K562 (cell line): ENCODE data around the gene FKBP2. TPM values are rescaled to one million over a fixed set of nuclear protein-coding genes. Genes with fewer than 3 reads are reported as not detected.

Experiments
- CREB1 ChIP-seq, 2 experiments: sonication (generic) in 1 of 2; formaldehyde crosslinking in 1 of 2; IDR thresholded peaks; 2 replicates each; pipeline versions ENCODE4 v1.6.1 to v1.8.0; 2012 to 2022; ENCODE audit warnings: inconsistent platforms in 1 of 2, mild to moderate bottlenecking in 1 of 2, missing genetic modification reagents in 1 of 2, moderate library complexity in 1 of 2
- MTA3 ChIP-seq: fragments of 450-650 bp; formaldehyde crosslinking; IDR thresholded peaks from 2 replicates; pipeline ENCODE4 v1.6.1; 2017; ENCODE audit warnings: mild to moderate bottlenecking, borderline replicate concordance
- POLR2A ChIP-seq: fragments of 450-650 bp; conservative IDR thresholded peaks from 2 replicates; pipeline ENCODE4 v1.6.1; 2016
- RAD21 ChIP-seq, 2 experiments: fragments of 250-450 bp in 1 of 2; fragments of 450-650 bp in 1 of 2; sonication (Bioruptor Pico) in 1 of 2; formaldehyde crosslinking in 1 of 2; IDR thresholded peaks in 1 of 2; conservative IDR thresholded peaks in 1 of 2; 2 replicates each; pipeline versions ENCODE4 v1.4.0 to v1.8.0; 2020 to 2022; ENCODE audit warnings: mild to moderate bottlenecking in 2 of 2, moderate library complexity in 1 of 2
- SMAD1 ChIP-seq: fragments of 150-350 bp; IDR thresholded peaks from 2 replicates; pipeline ENCODE4 v1.6.1; 2014; ENCODE audit warnings: low read length, low read depth; ENCODE audit not compliant: partially characterized antibody
- SPI1 ChIP-seq: IDR thresholded peaks from 2 replicates; pipeline ENCODE4 v1.6.1; 2011; ENCODE audit warnings: low read depth, low read length, control low read depth, borderline replicate concordance
- SRF ChIP-seq, 2 experiments: fragments of 250-450, 450-650 bp in 1 of 2; sonication (Bioruptor Pico) in 1 of 2; sonication (generic) in 1 of 2; formaldehyde crosslinking; IDR thresholded peaks; 2 replicates each; pipeline versions ENCODE4 v1.5.0 to v1.5.1; 2020 to 2022; ENCODE audit warnings: mild to moderate bottlenecking in 1 of 2, missing genetic modification reagents in 1 of 2
- SUPT5H ChIP-seq: fragments of 450-650 bp; IDR thresholded peaks from 2 replicates; pipeline ENCODE4 v1.6.1; 2016
- ZBTB17 ChIP-seq: fragments of 450-650 bp; formaldehyde crosslinking; IDR thresholded peaks from 2 replicates; pipeline ENCODE4 v1.4.0; 2020; ENCODE audit warnings: mild to moderate bottlenecking
- ZNF263 ChIP-seq: sonication (generic); formaldehyde crosslinking; IDR thresholded peaks from 2 replicates; pipeline ENCODE4 v1.8.0; 2022; ENCODE audit warnings: mild to moderate bottlenecking, missing genetic modification reagents, borderline replicate concordance
- polyA plus RNA-seq, 8 experiments: library from polyadenylated mRNA; depleted of rRNA in 4 of 8; stranded (reverse) in 5 of 8; unstranded in 3 of 8; fragments of >200 nt; fragmentation: Nextera tagmentation in 2 of 8; fragmentation: Illumina TruSeq in 1 of 8; extraction: Ambion mirVana in 2 of 8; extraction: Trizol in 1 of 8; gene quantifications; 2 replicates each; pipeline versions ENCODE4 v1.2.1 to v1.2.3, GENCODE V29; 2011 to 2014; ENCODE audit warnings: inconsistent platforms in 1 of 8, missing spikeins in 1 of 8
- total RNA-seq, 7 experiments: library from RNA; depleted of rRNA in 6 of 7; stranded (reverse); fragments of >200 nt in 6 of 7; fragmentation: Illumina TruSeq in 2 of 7; extraction: Trizol in 2 of 7; gene quantifications; 2 replicates each; pipeline versions ENCODE4 v1.2.1 to v1.2.3, GENCODE V29; 2011 to 2021; ENCODE audit warnings: low replicate concordance in 1 of 7
- TF ChIP-seq, protein P1 (sequence below): fragments of 450-650 bp; IDR thresholded peaks from 2 replicates; pipeline ENCODE4 v1.6.1; 2016; ENCODE audit warnings: borderline replicate concordance
- TF ChIP-seq, protein P2 (sequence below): IDR thresholded peaks from 2 replicates; pipeline ENCODE4 v1.6.1; 2016; ENCODE audit warnings: missing genetic modification characterization, missing compliant biosample characterization
- TF ChIP-seq, protein P3 (sequence below), 2 experiments: IDR thresholded peaks; 2 replicates each; pipeline ENCODE4 v1.6.1; 2012; ENCODE audit warnings: improper control_type of control experiment in 2 of 2, low read depth in 2 of 2, low read length in 2 of 2, borderline replicate concordance in 1 of 2
- TF ChIP-seq, protein P4 (sequence below), 2 experiments: fragments of 450-650 bp; conservative IDR thresholded peaks; 2 replicates each; pipeline ENCODE4 v1.6.1; 2017; ENCODE audit warnings: mild to moderate bottlenecking in 2 of 2, moderate library complexity in 2 of 2

Gene FKBP2
- total and polyA plus RNA-seq, 9 of the 15 experiments (the other 6 are each of a cell fraction or from before 2014, with no cell fraction given) = 3.5 to 151 (median 58.1) TPM

DNA sequence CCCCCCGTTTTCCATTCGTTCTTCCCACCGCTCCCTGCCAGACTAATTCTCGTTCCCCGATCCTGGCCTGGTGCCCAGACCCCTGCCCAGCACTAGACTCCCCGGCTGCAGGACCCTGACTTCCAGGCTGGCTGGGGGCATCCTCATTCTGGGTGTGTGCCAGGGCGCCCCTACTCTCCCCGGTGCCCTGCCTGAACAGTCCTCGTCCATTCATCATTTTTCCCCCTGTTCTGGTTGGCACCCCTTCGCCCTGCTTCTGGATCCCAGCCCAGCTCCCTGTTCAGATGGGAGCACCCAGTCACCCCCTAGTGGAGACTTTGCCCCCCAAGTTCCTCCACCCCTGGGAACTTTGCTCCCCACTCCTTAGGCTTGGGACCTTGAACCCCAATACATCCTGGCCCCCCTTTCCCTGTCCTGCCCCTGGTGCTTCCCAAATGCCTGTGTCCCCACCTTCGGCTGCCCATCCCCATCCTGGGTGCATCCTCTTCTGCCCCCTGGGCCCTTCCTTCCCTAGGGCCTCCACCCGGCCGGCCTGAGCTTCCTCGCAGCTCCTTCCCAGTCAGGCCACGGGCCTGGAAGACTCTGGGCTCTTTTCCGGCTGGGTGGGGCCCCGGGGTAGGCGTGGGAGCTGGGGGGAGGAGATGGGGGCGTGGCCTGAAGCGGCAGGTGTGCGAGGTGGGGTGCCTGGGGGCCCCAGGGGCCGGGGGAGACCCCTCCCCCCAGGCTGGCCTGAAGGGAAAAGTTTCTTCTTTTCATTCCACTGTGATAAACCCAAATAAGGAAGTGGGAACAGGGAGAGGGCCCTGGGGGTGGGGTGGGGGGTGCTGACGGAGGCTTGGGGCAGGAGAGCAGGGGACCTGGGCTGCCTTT lies 11.3 kb downstream of the FKBP2 start (continued):
- TF ChIP-seq MTA3 (0 out of 2 replicates have a peak, but pooled peaks have one; percentile 45), SRF (CRISPR knock-in tag; IDR thresholded peaks at IDR 0.05) (0 out of 4 replicates have a peak, but pooled peaks of 1 of the 2 experiments have one; percentile 17), ZBTB17 (CRISPR knock-in tag) (peak; percentile 16; the same call in 1 of the 2 replicates), SUPT5H (peak; percentile 76), SMAD1 (peak; percentile 22), RAD21 (CRISPR knock-in tag; conservative IDR thresholded peaks at IDR 0.05 in 1 of 2, IDR thresholded peaks at IDR 0.05 in 1 of 2) (peak in 1 of 2 experiments; percentile 33; a peak in 2 of 4 replicates), SPI1 (peak; percentile 71), ZNF263 (CRISPR knock-in tag) (peak; percentile 50; the same call in 1 of the 2 replicates), CREB1 (IDR thresholded peaks at IDR 0.05) (peak; percentile 15; the same call in 1 of the 2 replicates), CREB1 (CRISPR knock-in tag; IDR thresholded peaks at IDR 0.05) (no peak), POLR2A (peak; percentile 76)
- TF ChIP-seq, protein P1, sequence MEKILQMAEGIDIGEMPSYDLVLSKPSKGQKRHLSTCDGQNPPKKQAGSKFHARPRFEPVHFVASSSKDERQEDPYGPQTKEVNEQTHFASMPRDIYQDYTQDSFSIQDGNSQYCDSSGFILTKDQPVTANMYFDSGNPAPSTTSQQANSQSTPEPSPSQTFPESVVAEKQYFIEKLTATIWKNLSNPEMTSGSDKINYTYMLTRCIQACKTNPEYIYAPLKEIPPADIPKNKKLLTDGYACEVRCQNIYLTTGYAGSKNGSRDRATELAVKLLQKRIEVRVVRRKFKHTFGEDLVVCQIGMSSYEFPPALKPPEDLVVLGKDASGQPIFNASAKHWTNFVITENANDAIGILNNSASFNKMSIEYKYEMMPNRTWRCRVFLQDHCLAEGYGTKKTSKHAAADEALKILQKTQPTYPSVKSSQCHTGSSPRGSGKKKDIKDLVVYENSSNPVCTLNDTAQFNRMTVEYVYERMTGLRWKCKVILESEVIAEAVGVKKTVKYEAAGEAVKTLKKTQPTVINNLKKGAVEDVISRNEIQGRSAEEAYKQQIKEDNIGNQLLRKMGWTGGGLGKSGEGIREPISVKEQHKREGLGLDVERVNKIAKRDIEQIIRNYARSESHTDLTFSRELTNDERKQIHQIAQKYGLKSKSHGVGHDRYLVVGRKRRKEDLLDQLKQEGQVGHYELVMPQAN = peak; percentile 25; the same call in 1 of the 2 replicates
- TF ChIP-seq, protein P2, sequence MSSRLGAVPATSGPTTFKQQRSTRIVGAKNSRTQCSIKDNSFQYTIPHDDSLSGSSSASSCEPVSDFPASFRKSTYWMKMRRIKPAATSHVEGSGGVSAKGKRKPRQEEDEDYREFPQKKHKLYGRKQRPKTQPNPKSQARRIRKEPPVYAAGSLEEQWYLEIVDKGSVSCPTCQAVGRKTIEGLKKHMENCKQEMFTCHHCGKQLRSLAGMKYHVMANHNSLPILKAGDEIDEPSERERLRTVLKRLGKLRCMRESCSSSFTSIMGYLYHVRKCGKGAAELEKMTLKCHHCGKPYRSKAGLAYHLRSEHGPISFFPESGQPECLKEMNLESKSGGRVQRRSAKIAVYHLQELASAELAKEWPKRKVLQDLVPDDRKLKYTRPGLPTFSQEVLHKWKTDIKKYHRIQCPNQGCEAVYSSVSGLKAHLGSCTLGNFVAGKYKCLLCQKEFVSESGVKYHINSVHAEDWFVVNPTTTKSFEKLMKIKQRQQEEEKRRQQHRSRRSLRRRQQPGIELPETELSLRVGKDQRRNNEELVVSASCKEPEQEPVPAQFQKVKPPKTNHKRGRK = no peak
- TF ChIP-seq, protein P3, sequence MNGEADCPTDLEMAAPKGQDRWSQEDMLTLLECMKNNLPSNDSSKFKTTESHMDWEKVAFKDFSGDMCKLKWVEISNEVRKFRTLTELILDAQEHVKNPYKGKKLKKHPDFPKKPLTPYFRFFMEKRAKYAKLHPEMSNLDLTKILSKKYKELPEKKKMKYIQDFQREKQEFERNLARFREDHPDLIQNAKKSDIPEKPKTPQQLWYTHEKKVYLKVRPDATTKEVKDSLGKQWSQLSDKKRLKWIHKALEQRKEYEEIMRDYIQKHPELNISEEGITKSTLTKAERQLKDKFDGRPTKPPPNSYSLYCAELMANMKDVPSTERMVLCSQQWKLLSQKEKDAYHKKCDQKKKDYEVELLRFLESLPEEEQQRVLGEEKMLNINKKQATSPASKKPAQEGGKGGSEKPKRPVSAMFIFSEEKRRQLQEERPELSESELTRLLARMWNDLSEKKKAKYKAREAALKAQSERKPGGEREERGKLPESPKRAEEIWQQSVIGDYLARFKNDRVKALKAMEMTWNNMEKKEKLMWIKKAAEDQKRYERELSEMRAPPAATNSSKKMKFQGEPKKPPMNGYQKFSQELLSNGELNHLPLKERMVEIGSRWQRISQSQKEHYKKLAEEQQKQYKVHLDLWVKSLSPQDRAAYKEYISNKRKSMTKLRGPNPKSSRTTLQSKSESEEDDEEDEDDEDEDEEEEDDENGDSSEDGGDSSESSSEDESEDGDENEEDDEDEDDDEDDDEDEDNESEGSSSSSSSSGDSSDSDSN (IDR thresholded peaks at IDR 0.05; ENCODE audit: borderline replicate concordance in 1 of 2, low read depth in 2 of 2, low read length in 2 of 2) = 0 out of 4 replicates have a peak, but pooled peaks of 1 of the 2 experiments have one; percentile 44
- TF ChIP-seq, protein P4, sequence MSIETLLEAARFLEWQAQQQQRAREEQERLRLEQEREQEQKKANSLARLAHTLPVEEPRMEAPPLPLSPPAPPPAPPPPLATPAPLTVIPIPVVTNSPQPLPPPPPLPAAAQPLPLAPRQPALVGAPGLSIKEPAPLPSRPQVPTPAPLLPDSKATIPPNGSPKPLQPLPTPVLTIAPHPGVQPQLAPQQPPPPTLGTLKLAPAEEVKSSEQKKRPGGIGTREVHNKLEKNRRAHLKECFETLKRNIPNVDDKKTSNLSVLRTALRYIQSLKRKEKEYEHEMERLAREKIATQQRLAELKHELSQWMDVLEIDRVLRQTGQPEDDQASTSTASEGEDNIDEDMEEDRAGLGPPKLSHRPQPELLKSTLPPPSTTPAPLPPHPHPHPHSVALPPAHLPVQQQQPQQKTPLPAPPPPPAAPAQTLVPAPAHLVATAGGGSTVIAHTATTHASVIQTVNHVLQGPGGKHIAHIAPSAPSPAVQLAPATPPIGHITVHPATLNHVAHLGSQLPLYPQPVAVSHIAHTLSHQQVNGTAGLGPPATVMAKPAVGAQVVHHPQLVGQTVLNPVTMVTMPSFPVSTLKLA (conservative IDR thresholded peaks at IDR 0.05) = peak; percentile 37 to 40
